ENCODE measurements around the gene CDC14B. TPM values are rescaled to one million over a fixed set of nuclear protein-coding genes. Genes with fewer than 3 reads are reported as not detected.

CDC14B gene
- total and polyA plus RNA-seq, 4 donors = 8.8 to 33.3 (median 11.3) TPM

- peak in 1 of 2 donors; percentile 17 for TF ChIP-seq RAD21 (IDR thresholded peaks at IDR 0.05)
- no peak for TF ChIP-seq CTCF (IDR thresholded peaks at IDR 0.05; ENCODE audit: low read depth, low read length, missing input control)
- TF ChIP-seq EGR1 (IDR thresholded peaks at IDR 0.05; ENCODE audit: low read depth in 2 of 2) = peak; percentile 31 to 45
- TF ChIP-seq REST (IDR thresholded peaks at IDR 0.05) = no peak
- Histone ChIP-seq H3K27ac (ENCODE audit: low read depth in 1 of 2, low read length in 2 of 2) (peak overlapping the region; percentile 84 to 88), H3K27me3 (ENCODE audit: control insufficient read depth in 4 of 4, insufficient read depth in 4 of 4, low read length in 3 of 4) (no peaks in the 10 kb centered on the region), H3K4me1 (ENCODE audit: control insufficient read depth in 4 of 4, insufficient read depth in 4 of 4, low read length in 3 of 4) (peaks cover 1 to 8% (median 5%) of the 10 kb centered on the region in 4 donors), H3K36me3 (ENCODE audit: control insufficient read depth in 4 of 4, insufficient read depth in 3 of 4, low read depth in 1 of 4, low read length in 3 of 4) (peaks cover 2 to 11% (median 6%) of the 10 kb centered on the region in 4 donors), H3K4me3 (ENCODE audit: low read depth in 1 of 3, low read length in 3 of 3) (peak overlapping the region; percentile 68 to 93 (median 78)), H3K9me3 (ENCODE audit: control insufficient read depth in 4 of 4, low read length in 3 of 4) (no peaks in the 10 kb centered on the region), H3K9ac (ENCODE audit: low read depth in 1 of 2, low read length in 2 of 2) (peak overlapping the region; percentile 66 to 73)
- peak; percentile 50 for DNase-seq (ENCODE audit: low spot score)
- whole genome bisulfite sequencing = under 1% methylated on average over 74 of the region's 74 CpGs
Observed at GRCh38 chr9:96654450-96655197, 35.0 kb upstream of the CDC14B start.

- no peak for DNase-seq (ENCODE audit: low spot score)
- no peaks in the 10 kb centered on the region for H3K27me3 ChIP-seq (ENCODE audit: control insufficient read depth in 4 of 4, insufficient read depth in 4 of 4, low read length in 3 of 4)
- H3K27ac ChIP-seq (ENCODE audit: low read depth in 1 of 2, low read length in 2 of 2) = no peak overlapping the region
- no peak for TF ChIP-seq SP1 (IDR thresholded peaks at IDR 0.05)
- peak; percentile 16 for TF ChIP-seq CTCF (IDR thresholded peaks at IDR 0.05; ENCODE audit: low read depth, low read length, missing input control)
- no peak for TF ChIP-seq HNF4G (IDR thresholded peaks at IDR 0.05)
- TF ChIP-seq RAD21 (IDR thresholded peaks at IDR 0.05) = peak; percentile 60 to 62
- TF ChIP-seq TAF1 (conservative IDR thresholded peaks at IDR 0.05) = no peak
- TF ChIP-seq FOXA1 (IDR thresholded peaks at IDR 0.05) = no peak
- no peak for TF ChIP-seq YY1 (IDR thresholded peaks at IDR 0.05)
- TF ChIP-seq EGR1 (IDR thresholded peaks at IDR 0.05; ENCODE audit: low read depth in 2 of 2) = no peak
- no peak for TF ChIP-seq GABPA (IDR thresholded peaks at IDR 0.05 in 1 of 2, conservative IDR thresholded peaks at IDR 0.05 in 1 of 2)
- TF ChIP-seq REST (IDR thresholded peaks at IDR 0.05) = no peak
- TF ChIP-seq JUND (IDR thresholded peaks at IDR 0.05) = no peak
- no peak for TF ChIP-seq HNF4A (conservative IDR thresholded peaks at IDR 0.05)
- TF ChIP-seq RXRA (IDR thresholded peaks at IDR 0.05) = no peak
- H3K4me1 ChIP-seq (ENCODE audit: control insufficient read depth in 4 of 4, insufficient read depth in 4 of 4, low read length in 3 of 4) = peaks cover 1 to 8% (median 5%) of the 10 kb centered on the region in 4 donors
- no peak overlapping the region for H3K9ac ChIP-seq (ENCODE audit: low read depth in 1 of 2, low read length in 2 of 2)
- peaks cover 2 to 15% (median 6%) of the 10 kb centered on the region in 4 donors for H3K36me3 ChIP-seq (ENCODE audit: control insufficient read depth in 4 of 4, insufficient read depth in 3 of 4, low read depth in 1 of 4, low read length in 3 of 4)
- H3K4me3 ChIP-seq (ENCODE audit: low read depth in 1 of 3, low read length in 3 of 3) = no peak overlapping the region
- H3K9me3 ChIP-seq (ENCODE audit: control insufficient read depth in 4 of 4, low read length in 3 of 4) = no peaks in the 10 kb centered on the region
Observed at GRCh38 chr9:96651626-96652025, 32.0 kb upstream of the CDC14B start.

All from liver (tissue), 9 donors.